DOHH2 (cell line): ENCODE measurements around the gene SRGAP3.

ENCODE experiments used
- CTCF ChIP-seq: fragments of 200-600 bp; sonication (generic); IDR thresholded peaks from one replicate; pipeline ENCODE4 v1.5.1; 2014; ENCODE audit warnings: antibody characterized with exemption, mild to moderate bottlenecking, low read depth, low read length; ENCODE audit not compliant: poor library complexity, severe bottlenecking
- EZH2phosphoT487 ChIP-seq: fragments of 200-600 bp; sonication (generic); IDR thresholded peaks from 2 replicates; pipeline ENCODE4 v1.6.1; 2017; ENCODE audit warnings: borderline replicate concordance, mild to moderate bottlenecking, antibody characterized with exemption, low read length, moderate library complexity, mixed read lengths

DNA sequence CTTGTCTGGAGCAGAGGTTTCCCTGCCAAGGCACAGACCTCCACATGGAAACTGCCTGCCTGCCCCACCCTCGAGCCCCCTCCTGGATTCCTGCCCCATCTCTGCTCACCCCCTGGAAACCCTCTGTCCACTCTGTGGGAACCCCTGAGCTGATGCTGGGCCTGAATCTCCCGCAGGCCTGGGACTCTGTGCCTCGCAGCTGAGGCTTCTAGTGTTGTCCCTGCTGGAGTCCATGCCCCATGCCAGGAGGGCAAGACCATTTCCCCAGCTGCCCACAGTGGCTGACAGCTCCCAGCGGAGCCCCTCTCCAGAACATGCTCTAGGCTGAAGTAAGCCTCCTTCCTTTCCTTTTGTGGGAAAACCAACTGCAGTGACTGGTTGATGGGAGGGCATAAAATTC lies 46.9 kb downstream of the SRGAP3 start:
- no peak for TF ChIP-seq CTCF
- TF ChIP-seq EZH2phosphoT487, result no peak
